DND-41 (cell line): ENCODE results near the gene PRAMEF7.
"Not testable (repeated sequence)": the region's sequence is repeated elsewhere in the genome, so short reads cannot be mapped to it uniquely, and the experiment has no call there.

Experiments
- CTCF ChIP-seq: IDR thresholded peaks from 2 replicates; pipeline ENCODE4 v1.5.1; 2012; ENCODE audit warnings: borderline replicate concordance, low read length, moderate library complexity, mild to moderate bottlenecking; ENCODE audit not compliant: poor library complexity, severe bottlenecking; ENCODE audit errors: extremely low read depth
- EZH2 ChIP-seq: IDR thresholded peaks from 3 replicates; pipeline ENCODE4 v1.6.1; 2012; ENCODE audit warnings: borderline replicate concordance, low read depth, mild to moderate bottlenecking, moderate library complexity, low read length, inconsistent platforms; ENCODE audit not compliant: severe bottlenecking

GRCh38 chr1:12947480-12947879, 31.1 kb downstream of the PRAMEF7 start, which contains the start of gene PRAMEF6:
- not testable (repeated sequence) for TF ChIP-seq CTCF, EZH2
